Stimulated activated CD4-positive, alpha-beta T cell treated with anti-CD3 and anti-CD28 coated beads, Interleukin-1b, Interleukin-23, amount 100 ng/mL, for 1 hour (primary cell): ENCODE results near the gene FAM184A.

ENCODE experiments used
- DNase-seq, 2 donors: peaks; one replicate each; pipeline ENCODE4 v3.0.0-alpha.2; 2020; ENCODE audit warnings: low read depth in 2 of 2

Gene FAM184A

GRCh38 chr6:119096721-119097565 is 18.5 kb upstream of the FAM184A start:
- DNase-seq: no peak

- DNase-seq: no peak
Observed at GRCh38 chr6:119090256-119090655, 11.8 kb upstream of the FAM184A start.

GRCh38 chr6:119084784-119085183 is 6.3 kb upstream of the FAM184A start:
- DNase-seq: no peak

GRCh38 chr6:119083007-119083406 is 4.5 kb upstream of the FAM184A start:
- DNase-seq: no peak

GRCh38 chr6:119079283-119079809 is 882 bp upstream of the FAM184A start:
- no peak for DNase-seq

GRCh38 chr6:119077643-119078375 is 655 bp downstream of the FAM184A start:
- no peak for DNase-seq

- no peak for DNase-seq
Observed at GRCh38 chr6:119077391-119077642, 1.1 kb downstream of the FAM184A start.

- DNase-seq: no peak
Observed at GRCh38 chr6:119076576-119077390, 1.7 kb downstream of the FAM184A start.

GRCh38 chr6:119076173-119076572 is 2.3 kb downstream of the FAM184A start:
- no peak for DNase-seq

- no peak for DNase-seq
Observed at GRCh38 chr6:119075200-119075981, 3.1 kb downstream of the FAM184A start.

- DNase-seq: no peak
Observed at GRCh38 chr6:119073307-119074051, 5.0 kb downstream of the FAM184A start.

GRCh38 chr6:119071576-119071975 is 6.9 kb downstream of the FAM184A start:
- no peak for DNase-seq

GRCh38 chr6:119067091-119067490 is 11.4 kb downstream of the FAM184A start:
- DNase-seq: no peak

- DNase-seq: no peak
Observed at GRCh38 chr6:119066517-119066916, 11.9 kb downstream of the FAM184A start.

GRCh38 chr6:119065955-119066354 is 12.5 kb downstream of the FAM184A start:
- no peak for DNase-seq

GRCh38 chr6:119065382-119065781 is 13.1 kb downstream of the FAM184A start:
- DNase-seq: no peak

- no peak for DNase-seq
Observed at GRCh38 chr6:119063491-119063890, 15.0 kb downstream of the FAM184A start.

- no peak for DNase-seq
Observed at GRCh38 chr6:119061215-119061614, 17.2 kb downstream of the FAM184A start.

- DNase-seq: no peak
Observed at GRCh38 chr6:119060255-119060907, 18.1 kb downstream of the FAM184A start.

- no peak for DNase-seq
Observed at GRCh38 chr6:119055069-119055468, 23.4 kb downstream of the FAM184A start.
